Activated CD4-positive, CD25-positive, alpha-beta regulatory T cell treated with anti-CD3 and anti-CD28 coated beads, Interleukin-2, amount 50 U/mL, for 24 hours (primary cell): ENCODE data around the gene XRCC1.
A peak's percentile ranks its signal among the peaks of the same experiment; 100 is the strongest.
"Not testable (repeated sequence)": the region's sequence is repeated elsewhere in the genome, so short reads cannot be mapped to it uniquely, and the experiment has no call there.

Source experiments
- ATAC-seq, 2 donors: fragments of 150-1000 bp; cut with Tn5 transposase; one replicate each; pipeline ENCODE4 v1.10.0; 2021; ENCODE audit warnings: mild to moderate bottlenecking in 1 of 2, moderate library complexity in 1 of 2

Gene XRCC1, protein sequence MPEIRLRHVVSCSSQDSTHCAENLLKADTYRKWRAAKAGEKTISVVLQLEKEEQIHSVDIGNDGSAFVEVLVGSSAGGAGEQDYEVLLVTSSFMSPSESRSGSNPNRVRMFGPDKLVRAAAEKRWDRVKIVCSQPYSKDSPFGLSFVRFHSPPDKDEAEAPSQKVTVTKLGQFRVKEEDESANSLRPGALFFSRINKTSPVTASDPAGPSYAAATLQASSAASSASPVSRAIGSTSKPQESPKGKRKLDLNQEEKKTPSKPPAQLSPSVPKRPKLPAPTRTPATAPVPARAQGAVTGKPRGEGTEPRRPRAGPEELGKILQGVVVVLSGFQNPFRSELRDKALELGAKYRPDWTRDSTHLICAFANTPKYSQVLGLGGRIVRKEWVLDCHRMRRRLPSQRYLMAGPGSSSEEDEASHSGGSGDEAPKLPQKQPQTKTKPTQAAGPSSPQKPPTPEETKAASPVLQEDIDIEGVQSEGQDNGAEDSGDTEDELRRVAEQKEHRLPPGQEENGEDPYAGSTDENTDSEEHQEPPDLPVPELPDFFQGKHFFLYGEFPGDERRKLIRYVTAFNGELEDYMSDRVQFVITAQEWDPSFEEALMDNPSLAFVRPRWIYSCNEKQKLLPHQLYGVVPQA

DNA sequence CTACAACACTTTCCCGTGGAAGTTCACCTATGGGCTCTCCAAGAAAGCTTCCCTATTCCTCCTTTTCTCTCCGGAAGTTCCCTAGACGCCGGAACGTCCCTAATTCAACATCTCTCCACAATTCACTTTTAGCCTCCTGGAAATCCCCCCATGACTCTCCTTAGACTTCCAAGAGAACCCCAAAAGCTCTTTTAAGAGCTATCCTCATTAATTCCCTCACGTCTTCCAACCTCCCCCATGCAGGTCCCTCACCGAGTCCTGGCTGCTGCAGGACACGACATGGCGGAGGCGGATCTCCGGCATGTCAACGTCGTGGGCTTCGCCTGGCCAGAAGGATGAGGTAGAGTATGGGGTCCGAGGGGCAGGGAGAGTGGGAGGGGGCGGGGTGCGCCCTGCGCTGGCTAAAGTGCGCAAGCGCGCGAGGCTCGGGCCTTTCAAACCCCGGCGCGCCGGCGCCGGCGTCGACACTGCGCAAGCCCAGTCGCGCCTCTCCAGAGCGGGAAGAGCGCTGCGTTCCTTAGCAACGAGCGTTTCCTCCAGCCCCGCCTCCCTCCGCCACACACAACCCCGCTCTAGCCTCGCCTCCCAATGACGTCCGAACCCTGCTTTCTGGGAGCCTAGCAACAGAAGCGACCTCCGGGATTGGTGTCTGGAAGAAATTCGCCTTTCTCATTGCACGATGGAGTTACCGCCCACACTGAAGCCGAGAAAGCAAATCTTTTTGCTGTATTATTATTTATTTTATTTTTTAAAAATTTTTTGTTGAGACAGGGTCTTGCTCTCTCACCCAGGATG is at the start of gene XRCC1, which contains the start of gene PINLYP:
Gene XRCC1 (minus strand): TSS at position 372 of the 795 bp plus-strand sequence. CDS start 69 bp downstream, at position 303.
Gene PINLYP (plus strand): TSS at position 646 of the 795 bp plus-strand sequence. CDS start 1,391 bp downstream, outside the sequence.
- ATAC-seq, result peak; percentile 99 to 100

DNA sequence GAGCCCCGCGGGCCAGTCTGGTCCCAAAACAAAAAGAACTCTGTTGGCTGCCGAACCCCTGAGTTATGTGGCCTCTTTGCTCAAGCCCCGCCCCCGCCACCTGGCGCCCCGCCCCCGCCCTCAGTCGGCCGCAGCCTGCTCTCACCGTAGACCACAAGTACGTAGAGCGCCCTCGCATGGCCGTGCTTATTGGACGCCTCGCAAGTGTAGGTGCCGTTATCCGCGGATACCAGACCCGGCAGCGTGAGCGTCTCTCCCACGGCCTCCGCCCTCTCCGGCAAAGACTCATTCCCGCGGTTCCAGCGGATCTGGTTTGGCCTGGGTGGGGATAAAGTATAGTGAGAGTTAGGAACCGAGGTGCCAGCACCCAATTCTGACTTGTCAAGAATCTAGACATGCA is 49.6 kb upstream of the XRCC1 start:
- peak; percentile 80 to 88 for ATAC-seq

DNA sequence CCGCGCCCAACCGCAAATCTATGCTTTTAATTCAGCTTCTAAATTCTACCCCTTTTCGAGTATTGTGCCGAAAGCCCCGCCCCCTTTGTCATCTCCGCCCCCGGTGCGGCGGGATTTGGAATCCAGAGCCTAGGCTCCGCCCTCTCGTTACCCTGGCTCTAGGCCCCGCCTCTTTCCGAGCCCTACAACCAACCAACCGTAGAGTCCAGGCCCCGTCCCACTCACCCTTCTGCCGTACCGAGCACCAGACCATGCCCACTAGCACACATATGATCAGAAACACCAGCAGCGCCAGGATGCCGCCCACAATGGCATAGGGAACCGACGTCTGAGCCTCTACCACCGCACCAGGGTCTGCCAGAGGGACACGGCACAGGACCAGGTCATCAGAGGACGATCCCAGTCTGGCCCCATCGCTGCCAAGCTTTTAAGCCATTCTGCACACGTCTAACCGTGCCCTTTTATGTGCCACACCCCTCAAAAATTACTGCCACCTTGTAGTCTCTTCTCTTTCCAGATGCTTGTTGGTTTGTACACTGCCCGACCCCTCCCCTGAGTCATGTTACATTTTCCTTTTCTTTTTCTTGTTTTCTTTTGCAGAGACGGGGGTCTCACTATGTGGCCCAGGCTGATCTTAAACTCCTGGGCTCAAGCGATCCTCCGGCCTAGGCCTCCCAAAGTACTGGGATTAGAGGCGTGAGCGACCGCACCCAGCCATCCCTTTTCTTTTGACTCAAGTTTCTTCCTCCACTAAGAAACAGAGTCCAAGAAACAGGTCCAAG is 48.8 kb upstream of the XRCC1 start:
- no peak for ATAC-seq

DNA sequence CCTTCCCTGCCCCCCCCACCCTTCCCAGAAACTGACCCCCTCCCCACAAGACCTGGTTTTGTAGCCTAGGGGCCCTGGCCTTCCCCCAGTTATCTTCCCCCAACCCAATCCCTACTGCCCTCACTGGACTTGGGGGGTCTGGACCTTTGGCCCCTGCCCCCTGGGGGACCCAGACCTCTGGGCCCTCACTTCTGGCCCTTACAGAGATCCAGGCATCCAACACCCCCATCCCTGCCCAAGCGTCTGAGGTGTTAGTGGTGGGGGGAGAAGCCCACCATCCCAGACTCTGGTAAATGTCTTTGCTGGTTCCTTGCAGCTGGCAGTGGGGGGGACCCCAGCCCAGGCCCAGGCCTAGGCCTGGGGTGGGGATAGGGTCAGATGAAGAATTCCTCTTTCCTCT is 47.6 kb upstream of the XRCC1 start:
- no peak for ATAC-seq

DNA sequence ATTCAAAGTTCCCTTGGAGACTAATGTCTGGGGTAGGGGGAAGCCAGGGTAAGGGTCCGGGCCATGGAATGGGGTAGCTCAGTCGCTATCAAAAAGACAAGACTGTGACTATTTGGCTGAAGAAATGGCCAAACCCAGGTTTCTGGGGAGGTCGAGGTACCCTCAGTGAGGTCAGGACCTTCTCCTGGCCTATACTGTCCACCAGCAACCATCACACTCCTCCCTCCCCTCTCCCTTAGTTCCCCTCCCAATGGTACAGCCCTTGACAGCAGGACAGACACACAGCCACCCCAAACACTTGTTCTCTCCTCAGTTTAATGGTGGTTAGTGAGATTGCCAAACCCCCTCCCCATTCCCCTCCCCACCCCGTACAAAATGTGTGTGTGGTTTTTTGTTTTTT is 46.7 kb upstream of the XRCC1 start:
- no peak for ATAC-seq

DNA sequence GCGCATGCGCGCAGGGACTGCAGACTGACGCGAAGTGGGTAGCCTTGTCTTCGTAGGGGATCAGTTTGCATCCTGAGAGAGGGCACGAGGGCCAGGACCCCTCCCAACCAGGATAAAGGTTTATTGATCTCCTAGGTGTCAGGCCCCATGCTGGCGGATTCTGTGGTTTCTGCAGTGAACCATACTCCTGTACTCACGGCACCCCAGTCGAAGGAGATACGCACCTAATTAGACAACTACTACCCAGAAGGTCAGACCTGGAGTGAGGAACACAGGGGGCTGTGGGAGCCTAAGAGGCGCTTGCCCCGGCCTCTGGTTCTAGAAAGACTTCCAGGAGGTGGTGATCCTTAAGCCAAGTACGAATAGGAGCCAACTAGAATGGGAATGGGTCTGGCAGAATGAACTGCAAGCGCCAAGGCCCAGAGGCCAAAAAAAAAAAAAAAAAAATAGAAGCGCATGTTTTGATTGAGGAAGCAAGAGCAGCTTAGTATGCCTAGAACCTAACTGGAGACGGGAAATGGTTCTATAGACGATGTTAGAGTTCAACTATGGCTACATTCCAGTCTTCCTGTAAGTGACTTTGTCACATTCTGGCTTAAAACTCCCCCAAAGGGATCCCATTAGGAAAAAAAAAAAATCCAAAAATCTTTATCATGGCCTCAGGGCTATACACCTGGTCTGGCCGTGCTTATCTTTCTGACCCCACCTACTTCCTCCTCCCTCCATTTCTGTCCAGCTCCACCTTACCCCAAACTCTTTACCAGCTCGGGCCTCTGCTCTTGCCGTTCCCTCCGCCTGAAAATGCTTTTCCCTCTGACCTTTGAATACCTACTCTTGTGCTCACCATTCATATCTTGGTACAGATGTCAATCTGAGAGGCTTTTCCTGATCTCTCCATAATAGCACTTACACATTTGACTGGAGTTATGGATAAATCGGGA is 45.0 kb upstream of the XRCC1 start:
- no peak for ATAC-seq

DNA sequence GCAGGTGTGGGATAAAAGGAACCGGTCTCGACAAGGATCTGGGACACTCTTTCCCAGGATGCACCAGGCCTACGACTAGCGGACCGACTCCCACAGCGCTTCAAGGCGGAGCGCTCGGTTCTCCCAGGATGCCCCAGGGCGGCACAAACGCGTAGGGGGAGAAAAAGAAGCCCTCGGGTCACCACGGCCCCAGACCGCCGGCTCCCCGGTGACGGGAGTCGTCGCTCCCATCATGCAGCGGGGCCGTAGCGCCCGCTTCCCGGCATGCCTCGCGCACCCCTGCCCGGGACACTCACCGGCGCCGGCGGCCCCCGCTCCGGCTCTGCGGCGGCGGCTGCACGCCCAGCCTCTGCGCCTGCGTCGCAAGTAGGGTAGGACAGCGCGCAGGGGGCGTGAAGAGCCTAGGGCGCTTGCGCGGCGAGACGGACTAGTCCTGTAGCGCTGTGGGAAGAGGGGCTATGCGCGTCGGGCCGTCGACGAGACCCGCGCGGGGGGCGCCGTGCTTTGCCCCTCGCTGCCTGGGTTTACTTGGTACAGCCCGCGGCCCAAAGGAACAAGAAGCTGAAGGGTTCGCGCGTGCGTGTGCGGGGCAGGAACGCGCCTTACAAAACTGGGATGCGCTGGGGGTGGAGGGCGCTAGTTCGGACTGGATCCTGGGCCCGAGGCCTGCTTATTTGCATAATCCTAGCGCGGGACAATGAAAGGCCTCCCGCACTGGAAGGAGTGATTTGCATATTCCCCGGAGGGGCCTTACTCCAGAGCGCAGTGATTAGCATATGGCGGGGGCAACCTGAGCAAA is 44.1 kb upstream of the XRCC1 start, which contains the start of gene ZNF428:
Gene ZNF428 (minus strand): TSS at position 368 of the 799 bp plus-strand sequence. CDS start 5,325 bp downstream, outside the sequence.
- ATAC-seq, result peak; percentile 89 to 94

DNA sequence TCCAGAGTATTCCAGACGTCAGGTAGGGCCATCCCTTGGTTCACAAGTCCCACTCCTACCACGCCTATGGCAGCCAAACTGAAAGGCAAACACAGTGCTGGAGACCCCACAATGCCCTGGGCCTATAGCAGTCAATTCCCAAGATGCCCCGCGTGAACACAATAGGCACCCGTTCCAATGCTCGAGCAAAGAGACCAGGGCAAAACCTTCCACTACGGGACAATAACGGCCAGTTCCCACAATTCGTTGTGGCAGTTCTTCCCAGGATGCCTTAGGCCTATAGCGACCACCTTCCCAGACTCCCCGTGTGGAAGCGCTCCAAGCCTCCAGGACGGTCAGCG is 43.6 kb upstream of the XRCC1 start:
- peak; percentile 38 to 50 for ATAC-seq

DNA sequence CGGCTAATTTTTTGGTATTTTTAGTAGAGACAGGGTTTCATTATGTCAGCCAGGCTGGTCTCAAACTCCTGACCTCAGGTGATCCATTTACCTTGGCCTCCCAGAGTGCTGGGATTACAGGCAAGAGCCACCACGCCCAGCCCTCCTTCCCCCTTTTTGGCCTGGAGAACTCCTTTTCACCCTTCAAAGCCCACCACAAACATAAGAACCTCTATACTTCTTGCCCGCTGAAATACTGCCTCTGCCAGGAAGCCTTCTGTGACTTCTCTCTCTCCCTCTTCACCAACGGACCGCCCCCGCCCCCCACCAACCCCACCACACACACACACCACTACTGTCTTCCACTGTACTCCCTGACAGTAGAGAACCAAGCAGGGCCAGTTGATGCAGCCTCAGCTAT is 41.6 kb upstream of the XRCC1 start:
- no peak for ATAC-seq

DNA sequence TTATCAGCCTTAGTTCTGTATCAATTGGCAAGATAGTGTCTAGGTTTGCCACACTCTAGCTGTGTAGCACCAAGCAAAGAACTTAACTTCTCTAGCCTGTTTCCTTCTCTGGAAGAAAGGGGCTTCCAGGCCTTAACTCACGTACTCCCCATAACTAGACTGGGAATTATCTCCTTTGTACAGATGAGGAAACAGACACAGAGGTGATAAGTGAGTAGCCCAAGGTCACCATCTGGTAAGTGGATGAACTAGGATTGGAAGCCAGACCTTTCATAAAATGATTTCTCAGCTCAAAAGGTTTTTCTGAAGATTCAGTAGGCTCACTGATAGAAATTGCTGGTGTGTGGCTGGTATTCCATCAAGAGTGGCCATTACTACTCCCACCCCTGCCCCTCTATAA is 41.0 kb upstream of the XRCC1 start:
- ATAC-seq, result no peak

DNA sequence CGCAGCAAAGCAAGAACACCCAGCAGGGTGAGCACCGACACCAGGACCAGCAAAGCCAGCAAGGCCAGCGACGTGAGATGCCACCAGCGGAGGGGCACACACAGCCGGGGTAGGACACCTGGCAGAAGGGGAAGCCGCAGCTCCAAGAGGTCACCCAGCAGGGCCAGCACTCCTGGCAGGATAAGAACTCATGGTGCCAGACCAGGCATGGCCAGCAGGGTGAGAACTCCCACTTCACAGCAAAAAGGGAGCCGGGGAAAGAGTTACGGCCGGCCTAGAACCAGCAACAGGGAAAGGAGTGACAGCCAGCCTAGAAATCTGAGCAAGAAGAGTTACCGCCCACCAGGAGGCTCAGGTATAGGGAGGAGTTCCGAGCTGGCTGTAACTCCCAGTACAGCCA is 37.0 kb upstream of the XRCC1 start:
- no peak for ATAC-seq

DNA sequence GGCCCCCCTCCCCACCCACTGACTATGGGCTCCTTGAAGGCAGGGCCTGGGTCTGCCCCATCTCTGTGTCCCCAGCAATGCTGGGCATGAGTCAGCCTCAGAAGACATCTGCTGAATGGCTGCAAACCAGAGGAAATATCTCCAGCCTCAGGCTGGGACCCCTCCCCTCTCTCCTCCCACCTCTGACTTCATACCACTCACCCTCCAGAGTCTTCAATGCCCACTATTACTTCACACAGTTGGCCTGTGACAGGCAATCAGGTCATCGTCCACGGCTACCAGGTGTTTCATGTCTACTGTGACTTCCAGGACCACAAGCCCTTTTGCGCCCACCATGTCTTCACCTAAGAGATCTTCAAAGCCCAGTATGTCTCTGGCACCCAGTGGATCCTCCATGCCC is 36.5 kb upstream of the XRCC1 start, which contains the start of gene SRRM5:
Gene SRRM5 (plus strand): TSS at position 301 of the 400 bp plus-strand sequence. CDS start 34 bp downstream, at position 335.
- ATAC-seq, result no peak

DNA sequence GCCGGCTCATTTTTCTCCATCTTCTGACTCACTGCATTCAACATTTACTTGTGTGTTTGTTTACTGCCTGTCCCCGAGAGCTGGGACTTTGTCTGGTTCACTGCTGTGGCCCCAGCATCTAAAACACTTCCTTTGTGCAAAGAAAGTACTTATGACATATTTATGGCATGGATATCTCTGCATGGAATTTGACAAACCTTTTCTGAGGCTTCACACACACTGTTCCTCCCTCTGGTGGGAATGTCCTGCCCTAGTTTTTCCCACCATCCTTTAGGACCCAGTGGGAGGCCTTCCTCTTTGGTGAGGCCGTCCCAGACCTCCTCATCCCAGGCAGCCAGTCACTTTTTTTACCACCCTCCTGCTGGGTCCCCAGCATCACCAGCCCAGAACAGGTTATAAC is 35.2 kb upstream of the XRCC1 start:
- no peak for ATAC-seq

DNA sequence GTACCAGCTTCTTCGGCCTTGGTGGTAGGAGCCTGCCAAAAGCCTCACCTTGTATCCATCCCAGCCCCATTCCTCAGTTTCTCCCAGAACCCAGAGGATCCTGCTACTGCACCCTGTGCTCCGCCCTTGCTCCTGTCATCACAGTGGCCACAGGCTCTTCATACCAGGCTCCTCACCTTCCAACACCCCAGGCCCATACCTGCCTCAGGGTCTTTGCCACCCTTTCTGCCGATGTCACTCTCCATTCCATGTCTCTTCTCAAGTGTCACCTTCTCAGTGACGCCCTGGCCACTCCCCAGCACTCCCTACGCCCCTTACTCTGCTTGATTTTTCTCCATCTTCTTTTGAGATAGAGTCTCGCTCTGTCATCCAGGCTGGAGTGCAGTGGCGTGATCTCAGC is 34.5 kb upstream of the XRCC1 start:
- no peak for ATAC-seq

DNA sequence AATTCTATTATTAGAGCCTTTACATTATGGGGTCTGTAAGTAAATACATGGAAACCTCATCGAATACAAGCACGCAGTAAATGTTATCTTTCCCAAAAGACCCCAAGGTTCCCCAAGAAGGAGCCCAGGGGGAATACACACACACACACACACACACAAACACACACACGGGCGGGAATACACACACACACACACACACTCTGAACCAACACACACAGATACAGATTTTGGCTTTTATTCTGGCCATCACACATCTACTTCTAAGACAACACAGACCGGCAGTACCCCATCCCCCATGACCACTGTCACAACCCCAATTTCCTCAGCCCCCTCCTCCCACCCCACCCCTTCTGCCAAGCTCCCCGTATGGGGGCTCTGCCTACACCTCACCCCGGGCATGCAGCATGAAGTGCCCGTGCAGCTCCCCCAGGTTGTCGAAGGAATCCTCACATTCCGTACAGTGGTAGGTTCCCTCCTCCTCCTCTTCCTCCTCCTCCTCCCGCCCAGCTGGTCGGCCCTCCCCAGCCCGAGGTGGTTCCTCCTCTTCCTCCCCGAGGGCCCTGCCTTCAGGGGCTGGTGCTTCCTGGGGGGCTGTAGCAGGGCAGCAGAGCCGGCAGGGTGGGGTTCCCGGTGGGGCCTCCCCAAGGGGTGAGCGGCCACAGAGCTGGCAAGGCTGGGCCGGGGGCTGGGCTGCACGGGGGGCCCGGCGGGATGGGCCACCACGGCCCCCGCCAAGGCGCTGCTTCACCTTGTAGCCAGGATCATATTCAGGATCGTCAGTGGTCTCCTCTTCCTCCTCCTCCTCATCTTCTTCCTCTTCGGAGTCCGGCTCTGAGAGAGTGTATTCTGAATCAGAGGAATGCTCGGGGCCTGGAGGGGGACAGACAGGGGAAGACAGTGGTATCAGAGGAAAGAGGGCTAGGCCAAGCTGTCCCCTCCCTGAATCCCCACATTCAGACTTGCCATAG is 32.2 kb upstream of the XRCC1 start:
- no peak for ATAC-seq

DNA sequence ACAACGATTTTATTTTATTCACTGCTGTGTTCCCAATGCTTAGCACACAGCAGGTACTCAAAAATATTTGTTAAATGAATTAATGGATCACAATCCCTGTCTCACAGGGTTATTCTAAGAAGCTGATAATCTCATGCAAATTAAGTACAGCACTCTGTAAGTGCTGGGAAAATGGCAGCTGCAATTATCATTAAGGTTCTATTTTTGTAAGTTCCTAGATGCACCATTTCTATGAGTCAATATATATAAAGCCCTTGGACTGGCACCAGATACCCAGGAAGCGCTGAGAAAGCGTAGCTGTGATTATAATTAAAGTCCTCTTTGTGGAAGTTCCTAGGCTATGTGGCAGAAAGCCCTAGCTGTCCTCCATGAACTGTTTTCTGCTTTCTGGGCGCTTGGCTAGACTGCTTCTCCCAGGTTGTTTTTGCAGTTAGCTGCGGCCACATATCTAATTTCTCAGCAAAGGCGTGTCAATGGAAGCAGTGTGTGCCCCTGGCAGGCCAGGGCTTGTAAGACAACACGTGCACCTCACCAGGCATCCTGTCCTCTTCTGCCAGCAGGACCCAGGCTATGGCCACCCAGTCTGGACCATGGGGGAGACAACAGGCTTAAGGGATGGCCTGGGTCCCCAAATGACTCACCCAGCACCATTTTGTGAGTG is 31.4 kb upstream of the XRCC1 start:
- ATAC-seq, result no peak

DNA sequence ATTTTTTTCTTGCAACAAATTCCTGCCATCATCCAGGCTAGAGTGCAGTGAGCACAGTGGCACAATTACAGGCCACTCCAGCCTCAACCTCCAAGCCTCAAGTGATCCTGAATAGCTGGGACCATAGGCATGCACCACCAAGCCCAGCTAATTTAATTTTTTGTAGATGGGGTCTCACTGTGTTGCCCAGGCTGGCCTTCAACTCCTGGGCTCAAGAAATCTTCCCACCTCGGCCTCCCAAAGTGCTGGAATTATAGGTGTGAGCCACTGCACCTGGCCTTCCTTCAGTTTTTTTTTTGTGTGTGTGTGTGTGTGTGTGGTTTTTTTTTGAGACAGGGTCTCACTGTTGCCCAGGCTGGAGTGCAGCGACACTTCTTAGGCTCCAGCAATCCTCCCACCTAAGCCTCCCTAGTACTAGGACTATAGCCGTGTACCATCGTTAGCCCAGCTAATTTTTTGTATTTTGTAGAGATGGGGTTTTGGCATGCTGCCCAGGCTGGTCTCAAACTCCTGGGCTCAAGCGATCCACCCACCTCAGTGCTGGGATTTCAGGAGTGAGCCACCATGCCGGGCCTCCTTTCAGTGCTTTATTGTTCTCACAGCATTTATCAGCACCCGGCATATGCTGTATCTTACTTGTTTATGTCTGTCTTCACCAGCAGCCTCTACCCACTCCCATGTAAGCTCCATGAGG is 30.7 kb upstream of the XRCC1 start:
- ATAC-seq, result no peak

DNA sequence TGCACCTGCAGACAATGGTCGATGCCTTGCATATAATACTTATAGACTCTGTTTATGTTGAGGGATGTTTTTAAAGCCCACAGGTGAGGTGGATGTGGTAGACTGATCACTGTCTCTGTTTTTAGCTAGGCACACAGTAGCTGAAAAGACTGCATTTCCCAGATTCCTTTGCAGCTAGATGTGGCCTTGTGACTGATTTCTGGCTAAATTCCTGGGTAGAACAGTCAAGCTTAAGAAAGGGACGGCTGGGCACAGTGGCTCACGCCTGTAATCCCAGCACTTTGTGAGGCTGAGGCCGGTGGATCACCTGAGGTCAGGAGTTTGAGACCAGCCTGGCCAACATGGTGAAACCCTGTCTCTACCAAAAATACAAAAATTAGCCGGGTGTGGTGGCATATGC is 25.0 kb upstream of the XRCC1 start:
- not testable (repeated sequence) for ATAC-seq
